Upper lobe of left lung (tissue), 4 donors: ENCODE results near the gene OTUD3.

Experiments used
- CTCF ChIP-seq, 6 experiments: fragments of 450-650 bp in 4 of 6; fragments of 200-600 bp in 2 of 6; sonication (generic) in 2 of 6; IDR thresholded peaks; one replicate each; pipeline ENCODE4 v1.5.1; 2016 to 2019; ENCODE audit warnings: antibody characterized with exemption in 6 of 6
- POLR2AphosphoS5 ChIP-seq, 2 donors: sonication (generic); formaldehyde crosslinking; IDR thresholded peaks; one replicate each; pipeline ENCODE4 v1.5.1; 2017; ENCODE audit warnings: antibody characterized with exemption in 2 of 2

DNA sequence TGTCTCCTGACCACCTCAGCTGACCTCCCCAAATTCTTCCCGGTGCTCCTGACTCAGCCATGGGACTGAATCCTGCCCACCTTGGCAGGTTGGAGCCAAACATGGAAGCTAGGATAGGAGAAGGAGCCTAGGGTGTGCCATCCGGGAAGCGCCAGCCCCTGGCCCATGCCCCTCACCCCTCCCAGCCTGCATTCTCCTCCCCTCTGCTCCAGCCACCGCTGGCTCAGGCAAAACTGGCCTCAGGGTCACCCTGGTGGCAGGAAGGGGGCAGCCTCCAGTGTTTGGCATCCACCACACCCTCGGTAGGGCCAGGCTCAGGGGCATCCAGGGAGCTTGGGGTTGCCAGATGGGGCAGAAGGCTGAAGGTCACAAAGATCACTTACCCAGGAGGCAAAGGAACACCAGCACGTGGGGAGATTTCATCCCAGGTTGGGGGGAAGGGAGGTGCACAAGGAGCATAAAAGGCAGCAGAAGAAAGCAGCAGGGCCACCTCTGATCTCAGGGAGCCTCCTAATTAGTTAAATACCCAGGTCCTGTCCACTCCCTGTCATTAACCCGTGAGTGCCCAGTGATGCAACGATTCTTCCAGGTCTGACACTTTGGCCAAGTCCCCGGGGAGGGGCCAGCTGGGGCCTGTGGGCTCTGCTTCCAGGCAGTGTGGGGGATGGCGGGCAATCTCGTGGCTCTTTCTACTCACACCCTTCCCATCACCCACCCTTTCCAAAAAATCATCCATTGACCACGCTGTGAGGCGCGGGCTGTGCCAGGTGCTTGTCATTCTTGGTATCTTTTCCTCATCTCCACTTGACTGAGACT, 41.1 kb downstream of the OTUD3 start, which contains the start of gene PLA2G2E:
- no peak for TF ChIP-seq POLR2AphosphoS5 (IDR thresholded peaks at IDR 0.05)
- no peak for TF ChIP-seq CTCF (IDR thresholded peaks at IDR 0.05)
